Spleen (tissue), 11 donors: ENCODE measurements around the gene FIZ1. TPM values are rescaled to one million over a fixed set of nuclear protein-coding genes. Genes with fewer than 3 reads are reported as not detected.

ENCODE experiments used
- DNase-seq: peaks from one replicate; pipeline ENCODE4 v3.0.0-alpha.2; 2020
- H3K27ac ChIP-seq, 8 donors: fragments of 200-600 bp; sonication (generic) in 7 of 8; 1 replicate in 4 of 8; 2 replicates in 4 of 8; pipeline versions ENCODE4 v1.5.0 to v1.8.0; 2016 to 2021; ENCODE audit warnings: inconsistent platforms in 4 of 8, mild to moderate bottlenecking in 4 of 8, moderate library complexity in 1 of 8
- H3K27me3 ChIP-seq, 7 donors: fragments of 200-600 bp; sonication (generic) in 6 of 7; replicated peaks in 1 of 7; 1 replicate in 4 of 7; 2 replicates in 3 of 7; pipeline versions ENCODE4 v1.5.0 to v1.8.0; 2016 to 2021; ENCODE audit warnings: inconsistent platforms in 3 of 7, mild to moderate bottlenecking in 1 of 7
- H3K36me3 ChIP-seq, 6 donors: fragments of 200-600 bp; sonication (generic) in 5 of 6; 1 replicate in 4 of 6; 2 replicates in 2 of 6; pipeline versions ENCODE4 v1.5.0 to v1.8.0; 2016 to 2021; ENCODE audit warnings: inconsistent platforms in 2 of 6
- H3K4me1 ChIP-seq, 6 donors: fragments of 200-600 bp; sonication (generic) in 5 of 6; 1 replicate in 3 of 6; 2 replicates in 3 of 6; pipeline versions ENCODE4 v1.5.0 to v1.8.0; 2016 to 2021; ENCODE audit warnings: inconsistent platforms in 3 of 6
- H3K4me3 ChIP-seq, 8 donors: fragments of 200-600 bp; sonication (generic) in 7 of 8; 1 replicate in 4 of 8; 2 replicates in 4 of 8; pipeline versions ENCODE4 v1.5.0 to v1.8.0; 2016 to 2021; ENCODE audit warnings: inconsistent platforms in 4 of 8, mild to moderate bottlenecking in 4 of 8, moderate library complexity in 2 of 8
- H3K9me3 ChIP-seq, 8 donors: fragments of 200-600 bp; sonication (generic) in 7 of 8; 1 replicate in 4 of 8; 2 replicates in 4 of 8; pipeline versions ENCODE4 v1.5.0 to v1.8.0; 2016 to 2021; ENCODE audit warnings: inconsistent platforms in 4 of 8
- CTCF ChIP-seq, 11 experiments: fragments of 200-600 bp in 7 of 11; fragments of 450-650 bp in 4 of 11; sonication (generic) in 4 of 11; IDR thresholded peaks in 8 of 11; conservative IDR thresholded peaks in 3 of 11; 1 replicate in 7 of 11; 2 replicates in 4 of 11; pipeline versions ENCODE4 v1.4.0 to v1.8.0; 2016 to 2021; ENCODE audit warnings: antibody characterized with exemption in 11 of 11, inconsistent platforms in 4 of 11, mild to moderate bottlenecking in 1 of 11
- POLR2A ChIP-seq, 3 donors: fragments of 450-650 bp; IDR thresholded peaks; one replicate each; pipeline ENCODE4 v1.5.1; 2017; ENCODE audit warnings: antibody characterized with exemption in 3 of 3, mild to moderate bottlenecking in 1 of 3
- POLR2AphosphoS5 ChIP-seq, 3 donors: sonication (generic); formaldehyde crosslinking; IDR thresholded peaks; one replicate each; pipeline ENCODE4 v1.5.1; 2017; ENCODE audit warnings: antibody characterized with exemption in 3 of 3
- WGBS, 5 donors: extraction: QIAGEN DNeasy Blood & Tissue Kit in 3 of 5; methylation state at CpG; one replicate each; pipeline versions ENCODE4 v1.1.5 to v1.1.7; 2013 to 2018; 5-methylcytosine and 5-hydroxymethylcytosine counted together
- intact Hi-C: fragments of 100-400 bp; cut with DNase I; formaldehyde crosslinking; loops from one replicate; pipeline ENCODE4 v1.15.0; 2023; ENCODE audit warnings: low total_unique reads
- polyA plus RNA-seq, 3 donors: library from polyadenylated mRNA; stranded (reverse); fragments of 200-250 nt; gene quantifications; one replicate each; pipeline ENCODE4 v1.2.1, GENCODE V29; 2013
- total RNA-seq, 7 donors: library from RNA; depleted of rRNA in 3 of 7; stranded (reverse); fragments of >200 nt in 3 of 7; fragmentation: NEBNext Ultra II Directional in 4 of 7; extraction: Animal tissue kit (Norgen Biotek cat#: 25700) in 4 of 7; gene quantifications; one replicate each; pipeline versions ENCODE4 v1.1.0 to v1.2.1, GENCODE V29; 2016 to 2021
- donor health status: healthy with polysubstance abuse.
- donor health status: DM: no; HTN: no; CAD: no; lungs with moderate emphysema.
- donor health status: DM: no; HTN: no; CAD: no.
- donor health status: Bipolar disorder and iron deficiency.
- donor health status: healthy.
- donor health status: DM: no; HTN: no; CAD: no.
- donor health status: DM: yes; HTN: yes; CAD: no.

FIZ1 gene
- total and polyA plus RNA-seq, 10 donors, result 5.1 to 17.3 (median 10.9) TPM

- DNase-seq, result peak; percentile 94
- WGBS, 5 donors, result 18 to 37% (median 25%) methylated on average over 16 to 38 of the region's 38 CpGs
- peak overlapping the region; percentile 88 to 94 (median 92) for H3K27ac ChIP-seq
- peaks cover 0 to 18% (median 10%) of the 10 kb centered on the region in 6 donors for H3K36me3 ChIP-seq
- H3K4me3 ChIP-seq, result peak overlapping the region in 7 of 8 donors; percentile 70 to 96 (median 82)
- peaks cover 42 to 100% (median 86%) of the 10 kb centered on the region in 6 donors for H3K4me1 ChIP-seq
- no peaks in the 10 kb centered on the region for H3K9me3 ChIP-seq
- peaks cover 0 to 13% (median 0%) of the 10 kb centered on the region in 7 donors for H3K27me3 ChIP-seq
- intact Hi-C loops, result no loop called here
- TF ChIP-seq CTCF (IDR thresholded peaks at IDR 0.05 in 8 of 11, conservative IDR thresholded peaks at IDR 0.05 in 3 of 11), result peak; percentile 5 to 70 (median 58)
- TF ChIP-seq POLR2A (IDR thresholded peaks at IDR 0.05), result peak in 1 of 3 donors; percentile 18
- TF ChIP-seq POLR2AphosphoS5 (IDR thresholded peaks at IDR 0.05), result peak; percentile 57 to 83 (median 70)
These were observed 40.8 kb upstream of the FIZ1 start for GRCh38 chr19:55640043-55640576.

- Histone ChIP-seq H3K4me1 (peaks cover 36 to 94% (median 80%) of the 10 kb centered on the region in 6 donors), H3K27ac (peak overlapping the region in 3 of 8 donors; percentile 20 to 94 (median 94))
- intact Hi-C loops, result no loop called here
These were observed 39.6 kb upstream of the FIZ1 start for GRCh38 chr19:55638864-55639359.

GRCh38 chr19:55637534-55637933, 38.2 kb upstream of the FIZ1 start:
- intact Hi-C loops, result no loop called here
- Histone ChIP-seq H3K4me1 (peaks cover 37 to 88% (median 74%) of the 10 kb centered on the region in 6 donors), H3K9me3 (no peaks in the 10 kb centered on the region), H3K36me3 (peaks cover 0 to 9% (median 3%) of the 10 kb centered on the region in 6 donors), H3K27ac (no peak overlapping the region), H3K4me3 (no peak overlapping the region), H3K27me3 (peaks cover 0 to 7% (median 0%) of the 10 kb centered on the region in 7 donors)
- DNase-seq, result no peak
- 78 to 87% (median 84%) methylated on average over 11 of the region's 11 CpGs for WGBS, 5 donors
- peak in 2 of 3 donors; percentile 44 to 50 for TF ChIP-seq POLR2AphosphoS5 (IDR thresholded peaks at IDR 0.05)
- TF ChIP-seq POLR2A (IDR thresholded peaks at IDR 0.05), result no peak
- no peak for TF ChIP-seq CTCF (IDR thresholded peaks at IDR 0.05 in 8 of 11, conservative IDR thresholded peaks at IDR 0.05 in 3 of 11)

More at GRCh38 chr19:55638864-55639359, 39.6 kb upstream of the FIZ1 start:
- TF ChIP-seq POLR2AphosphoS5 (IDR thresholded peaks at IDR 0.05) (peak in 2 of 3 donors; percentile 12 to 26), POLR2A (IDR thresholded peaks at IDR 0.05) (no peak), CTCF (IDR thresholded peaks at IDR 0.05 in 8 of 11, conservative IDR thresholded peaks at IDR 0.05 in 3 of 11) (peak in 8 of 11 experiments; percentile 32 to 54 (median 45))
- Histone ChIP-seq H3K27me3 (peaks cover 0 to 13% (median 0%) of the 10 kb centered on the region in 7 donors), H3K36me3 (peaks cover 0 to 9% (median 3%) of the 10 kb centered on the region in 6 donors), H3K4me3 (no peak overlapping the region), H3K9me3 (no peaks in the 10 kb centered on the region)
- 77 to 84% (median 84%) methylated on average over 6 of the region's 6 CpGs for WGBS, 5 donors
- DNase-seq, result no peak

GRCh38 chr19:55636723-55637122, 37.4 kb upstream of the FIZ1 start:
- intact Hi-C loops, result no loop called here
- TF ChIP-seq CTCF (IDR thresholded peaks at IDR 0.05 in 8 of 11, conservative IDR thresholded peaks at IDR 0.05 in 3 of 11) (no peak), POLR2AphosphoS5 (IDR thresholded peaks at IDR 0.05) (no peak), POLR2A (IDR thresholded peaks at IDR 0.05) (no peak)
- Histone ChIP-seq H3K36me3 (peaks cover 0 to 9% (median 3%) of the 10 kb centered on the region in 6 donors), H3K27ac (peak overlapping the region in 1 of 8 donors; percentile 98), H3K27me3 (no peaks in the 10 kb centered on the region), H3K4me1 (peaks cover 37 to 88% (median 74%) of the 10 kb centered on the region in 6 donors), H3K9me3 (no peaks in the 10 kb centered on the region), H3K4me3 (peak overlapping the region in 1 of 8 donors; percentile 82)
- WGBS, 5 donors, result 81 to 91% (median 85%) methylated on average over 4 of the region's 4 CpGs
- DNase-seq, result no peak
